Hepatocyte (in vitro differentiated cells): Measurements from ENCODE around the gene NOTCH1. TPM values are rescaled to one million over a fixed set of nuclear protein-coding genes. Genes with fewer than 3 reads are reported as not detected.

Experiments used
- DNase-seq: peaks from one replicate; pipeline ENCODE4 v3.0.0-alpha.2; 2016; ENCODE audit warnings: low spot score
- H2AFZ ChIP-seq: fragments of 200-600 bp; sonication (generic); 2 replicates; pipeline ENCODE4 v1.6.0; 2016; ENCODE audit warnings: antibody characterized with exemption, mild to moderate bottlenecking
- H3K27ac ChIP-seq: fragments of 200-600 bp; sonication (generic); 2 replicates; pipeline ENCODE4 v1.5.1; 2016; ENCODE audit warnings: mild to moderate bottlenecking
- H3K27me3 ChIP-seq: fragments of 200-600 bp; sonication (generic); 2 replicates; pipeline ENCODE4 v1.6.1; 2016
- H3K36me3 ChIP-seq: fragments of 200-600 bp; sonication (generic); replicated peaks from 2 replicates; pipeline ENCODE4 v1.5.1; 2016; ENCODE audit warnings: low read depth; ENCODE audit not compliant: insufficient read depth
- H3K4me1 ChIP-seq: fragments of 200-600 bp; sonication (generic); 2 replicates; pipeline ENCODE4 v1.5.1; 2016; ENCODE audit warnings: mild to moderate bottlenecking, moderate library complexity; ENCODE audit not compliant: insufficient read depth
- H3K4me2 ChIP-seq: fragments of 200-600 bp; sonication (generic); 2 replicates; pipeline ENCODE4 v1.6.0; 2016
- H3K4me3 ChIP-seq: fragments of 200-600 bp; sonication (generic); 2 replicates; pipeline ENCODE4 v1.5.1; 2016; ENCODE audit warnings: mild to moderate bottlenecking
- H3K79me2 ChIP-seq: fragments of 200-600 bp; sonication (generic); 2 replicates; pipeline ENCODE4 v1.6.0; 2017; ENCODE audit warnings: mild to moderate bottlenecking
- H3K9me2 ChIP-seq: fragments of 200-600 bp; sonication (generic); replicated peaks from 2 replicates; pipeline ENCODE4 v1.6.0; 2017; ENCODE audit warnings: mild to moderate bottlenecking; ENCODE audit not compliant: insufficient read depth
- H3K9me3 ChIP-seq: fragments of 200-600 bp; sonication (generic); 2 replicates; pipeline ENCODE4 v1.5.1; 2016; ENCODE audit warnings: low read depth, mild to moderate bottlenecking
- H4K20me1 ChIP-seq: fragments of 200-600 bp; sonication (generic); 2 replicates; pipeline ENCODE4 v1.6.0; 2016; ENCODE audit warnings: mild to moderate bottlenecking; ENCODE audit not compliant: insufficient read depth, poor library complexity, severe bottlenecking
- CTCF ChIP-seq: fragments of 200-600 bp; sonication (generic); IDR thresholded peaks from 2 replicates; pipeline ENCODE4 v1.5.1; 2016; ENCODE audit warnings: antibody characterized with exemption, mild to moderate bottlenecking; ENCODE audit not compliant: poor library complexity
- EZH2 ChIP-seq: fragments of 200-600 bp; sonication (generic); IDR thresholded peaks from 2 replicates; pipeline ENCODE4 v1.6.1; 2016; ENCODE audit warnings: antibody characterized with exemption, mild to moderate bottlenecking, borderline replicate concordance
- EZH2phosphoT487 ChIP-seq: fragments of 200-600 bp; sonication (generic); IDR thresholded peaks from one replicate; pipeline ENCODE4 v1.6.1; 2018; ENCODE audit warnings: antibody characterized with exemption, mild to moderate bottlenecking, low read depth, moderate library complexity; ENCODE audit not compliant: unreplicated experiment, severe bottlenecking
- WGBS: methylation state at CpG from one replicate; pipeline ENCODE4 v1.1.6; 2016; ENCODE audit warnings: low lambda C conversion rate; ENCODE audit errors: missing lambda C conversion rate; 5-methylcytosine and 5-hydroxymethylcytosine counted together
- polyA plus RNA-seq: library from polyadenylated mRNA; unstranded; fragments of >200 nt; fragmentation: Nextera tagmentation; extraction: Ambion mirVana; gene quantifications from 2 replicates; pipeline ENCODE4 v1.2.1, GENCODE V29; 2016
- total RNA-seq: library from RNA; depleted of rRNA; stranded (reverse); fragments of >200 nt; gene quantifications from 2 replicates; pipeline ENCODE4 v1.2.3, GENCODE V29; 2014

NOTCH1 gene
- total and polyA plus RNA-seq, 2 experiments from 2014 or later: 5.3 to 6.5 TPM

GRCh38 chr9:136466155-136466541 lies 79.7 kb downstream of the NOTCH1 start:
- H3K4me2 ChIP-seq: no peak overlapping the region
- no peaks in the 10 kb centered on the region for H3K9me3 ChIP-seq
- WGBS: 97% methylated on average over 29 of the region's 30 CpGs
- H3K36me3 ChIP-seq: peaks cover 6% of the 10 kb centered on the region
- H3K27ac ChIP-seq: no peak overlapping the region
- no peak overlapping the region for H2AFZ ChIP-seq
- peaks cover 28% of the 10 kb centered on the region for H4K20me1 ChIP-seq
- H3K4me3 ChIP-seq: no peak overlapping the region
- H3K79me2 ChIP-seq: peaks cover 29% of the 10 kb centered on the region
- DNase-seq: no peak
- H3K27me3 ChIP-seq: no peaks in the 10 kb centered on the region
- no peaks in the 10 kb centered on the region for H3K4me1 ChIP-seq
- TF ChIP-seq CTCF (no peak), EZH2 (no peak), EZH2phosphoT487 (no peak)
- H3K9me2 ChIP-seq: no peaks in the 10 kb centered on the region

- Histone ChIP-seq H3K79me2 (peaks cover 23% of the 10 kb centered on the region), H3K4me3 (no peak overlapping the region), H3K36me3 (peaks cover 6% of the 10 kb centered on the region), H3K9me3 (no peaks in the 10 kb centered on the region), H3K9me2 (no peaks in the 10 kb centered on the region), H3K4me2 (no peak overlapping the region), H3K27ac (no peak overlapping the region), H3K27me3 (no peaks in the 10 kb centered on the region), H3K4me1 (no peaks in the 10 kb centered on the region), H4K20me1 (peaks cover 23% of the 10 kb centered on the region), H2AFZ (no peak overlapping the region)
- no peak for TF ChIP-seq EZH2
- 98% methylated on average over 27 of the region's 27 CpGs for WGBS
- no peak for DNase-seq
These were observed 80.2 kb downstream of the NOTCH1 start for GRCh38 chr9:136465500-136466154.

- Histone ChIP-seq H4K20me1 (peaks cover 11% of the 10 kb centered on the region), H2AFZ (no peak overlapping the region), H3K27ac (no peak overlapping the region), H3K9me3 (no peaks in the 10 kb centered on the region), H3K36me3 (peaks cover 6% of the 10 kb centered on the region), H3K79me2 (peaks cover 15% of the 10 kb centered on the region), H3K9me2 (no peaks in the 10 kb centered on the region), H3K4me2 (no peak overlapping the region), H3K4me3 (no peak overlapping the region), H3K4me1 (no peaks in the 10 kb centered on the region), H3K27me3 (no peaks in the 10 kb centered on the region)
- WGBS: 94% methylated on average over 6 of the region's 6 CpGs
- no peak for DNase-seq
- TF ChIP-seq CTCF (no peak), EZH2 (no peak), EZH2phosphoT487 (no peak)
These were observed 81.6 kb downstream of the NOTCH1 start for GRCh38 chr9:136464241-136464640.

- H3K79me2 ChIP-seq: peaks cover 15% of the 10 kb centered on the region
- no peak overlapping the region for H3K4me3 ChIP-seq
- H3K27me3 ChIP-seq: no peaks in the 10 kb centered on the region
- WGBS: 97% methylated on average over 14 of the region's 14 CpGs
- H3K9me3 ChIP-seq: no peaks in the 10 kb centered on the region
- peaks cover 6% of the 10 kb centered on the region for H3K36me3 ChIP-seq
- no peak overlapping the region for H3K4me2 ChIP-seq
- H2AFZ ChIP-seq: no peak overlapping the region
- H3K4me1 ChIP-seq: no peaks in the 10 kb centered on the region
- no peaks in the 10 kb centered on the region for H3K9me2 ChIP-seq
- DNase-seq: no peak
- H4K20me1 ChIP-seq: peaks cover 5% of the 10 kb centered on the region
- no peak overlapping the region for H3K27ac ChIP-seq
- TF ChIP-seq CTCF: no peak
- no peak for TF ChIP-seq EZH2phosphoT487
- no peak for TF ChIP-seq EZH2
These were observed 82.3 kb downstream of the NOTCH1 start for GRCh38 chr9:136463578-136463977.
